Measurements from ENCODE around the gene TNPO2. TPM values are rescaled to one million over a fixed set of nuclear protein-coding genes. Genes with fewer than 3 reads are reported as not detected.
"Not testable (repeated sequence)": the region's sequence is repeated elsewhere in the genome, so short reads cannot be mapped to it uniquely, and the experiment has no call there.

TNPO2 gene
- total and polyA plus RNA-seq, 12 donors: 24.5 to 104 (median 74.4) TPM

GRCh38 chr19:12687496-12688196 is 36.1 kb downstream of the TNPO2 start, which contains the start of gene GNG14:
GNG14 (plus strand) TSS chr19:12687998; CDS start chr19:12688049, 51 bp downstream.
- no peak within 1 kb of the TSS for H3K27ac ChIP-seq
- no peaks in the 10 kb centered on the region for H3K36me3 ChIP-seq (replicated peaks in 1 of 2)
- no peaks in the 10 kb centered on the region for H3K4me1 ChIP-seq (replicated peaks in 1 of 2)
- H3K9me3 ChIP-seq (replicated peaks in 1 of 3): no peaks in the 10 kb centered on the region
- intact Hi-C loops (cut with DNase I): no loop called here
- H3K27me3 ChIP-seq: no peaks in the 10 kb centered on the region
- WGBS, 4 donors: 89 to 91% (median 90%) methylated on average over 7 to 9 of the region's 9 CpGs
- H3K4me3 ChIP-seq: no peak within 1 kb of the TSS
- DNase-seq: no peak
- TF ChIP-seq POLR2A (IDR thresholded peaks at IDR 0.05): no peak
- TF ChIP-seq CTCF (IDR thresholded peaks at IDR 0.05): no peak

GRCh38 chr19:12685831-12686230 is 37.9 kb downstream of the TNPO2 start:
- Histone ChIP-seq H3K4me3 (no peak overlapping the region), H3K27me3 (no peaks in the 10 kb centered on the region), H3K27ac (no peak overlapping the region), H3K36me3 (replicated peaks in 1 of 2) (no peaks in the 10 kb centered on the region), H3K9me3 (replicated peaks in 1 of 3) (no peaks in the 10 kb centered on the region), H3K4me1 (replicated peaks in 1 of 2) (no peaks in the 10 kb centered on the region)
- DNase-seq: no peak
- WGBS, 4 donors: 82 to 92% (median 84%) methylated on average over 2 to 3 of the region's 3 CpGs; no CpG with 5 or more reads in 1 of the 4 donors
- TF ChIP-seq CTCF (IDR thresholded peaks at IDR 0.05) (no peak), POLR2A (IDR thresholded peaks at IDR 0.05) (no peak)
- intact Hi-C loops (cut with DNase I): no loop called here

GRCh38 chr19:12681074-12681987 is 42.4 kb downstream of the TNPO2 start, which contains the start of gene DHPS:
DHPS (minus strand) TSS chr19:12681880; CDS start chr19:12681766, 114 bp downstream.
- Histone ChIP-seq H3K4me1 (replicated peaks in 1 of 2) (no peaks in the 10 kb centered on the region), H3K27me3 (no peaks in the 10 kb centered on the region), H3K4me3 (peak within 1 kb of the TSS; percentile 75 to 98 (median 90)), H3K9me3 (replicated peaks in 1 of 3) (no peaks in the 10 kb centered on the region), H3K36me3 (replicated peaks in 1 of 2) (peaks cover 0 to 35% of the 10 kb centered on the region in 2 donors), H3K27ac (peak within 1 kb of the TSS; percentile 92 to 100 (median 98))
- WGBS, 4 donors: 0 to 1% (median 0%) methylated on average over 37 to 68 of the region's 68 CpGs
- intact Hi-C loops (cut with DNase I): no loop called here
- peak; percentile 92 to 98 (median 96) for DNase-seq
- TF ChIP-seq POLR2A (IDR thresholded peaks at IDR 0.05): peak; percentile 40 to 49
- peak in 1 of 6 experiments; percentile 3 for TF ChIP-seq CTCF (IDR thresholded peaks at IDR 0.05)

- Histone ChIP-seq H3K27ac (no peak overlapping the region), H3K27me3 (no peaks in the 10 kb centered on the region), H3K9me3 (replicated peaks in 1 of 3) (no peaks in the 10 kb centered on the region), H3K4me1 (replicated peaks in 1 of 2) (no peaks in the 10 kb centered on the region), H3K36me3 (replicated peaks in 1 of 2) (peaks cover 0 to 48% of the 10 kb centered on the region in 2 donors), H3K4me3 (no peak overlapping the region)
- intact Hi-C loops (cut with DNase I): no loop called here
- TF ChIP-seq CTCF (IDR thresholded peaks at IDR 0.05) (no peak), POLR2A (IDR thresholded peaks at IDR 0.05) (no peak)
- WGBS, 4 donors: 93 to 96% (median 94%) methylated on average over 3 to 9 of the region's 9 CpGs
- no peak for DNase-seq
Observed at GRCh38 chr19:12680034-12680433, 43.7 kb downstream of the TNPO2 start.

GRCh38 chr19:12678039-12678438 is 45.7 kb downstream of the TNPO2 start:
- not testable (repeated sequence) for H3K27ac ChIP-seq; H3K4me1 ChIP-seq (replicated peaks in 1 of 2); H3K27me3 ChIP-seq; DNase-seq; H3K4me3 ChIP-seq; H3K9me3 ChIP-seq (replicated peaks in 1 of 3)
- intact Hi-C loops (cut with DNase I): loop anchor here in 1 of 2 donors (10.0 kb wide), 1 partner anchor 113 kb away; no protein-coding TSS in a partner anchor
- 80 to 92% (median 89%) methylated on average over 4 to 5 of the region's 5 CpGs for WGBS, 4 donors
- peaks cover 0 to 65% of the 10 kb centered on the region in 2 donors for H3K36me3 ChIP-seq (replicated peaks in 1 of 2)

All from adrenal gland (tissue), 12 donors.